GM19238 (cell line): ENCODE results near the gene ARNT2.
"Not testable (repeated sequence)": the region's sequence is repeated elsewhere in the genome, so short reads cannot be mapped to it uniquely, and the experiment has no call there.

ENCODE experiments used
- DNase-seq: peaks from one replicate; pipeline ENCODE4 v3.0.0; 2011; ENCODE audit warnings: low spot score; ENCODE audit not compliant: insufficient read length

Gene ARNT2

GRCh38 chr15:80404057-80404760, at the start of gene ARNT2:
ARNT2 (plus strand) TSS chr15:80404382; CDS start chr15:80404516, 134 bp downstream.
- DNase-seq: no peak

GRCh38 chr15:80367094-80367493, 37.1 kb upstream of the ARNT2 start:
- DNase-seq: no peak

- no peak for DNase-seq
These were observed 36.5 kb upstream of the ARNT2 start for GRCh38 chr15:80367661-80368060.

- no peak for DNase-seq
These were observed 32.3 kb upstream of the ARNT2 start for GRCh38 chr15:80371924-80372323.

- no peak for DNase-seq
These were observed 29.7 kb upstream of the ARNT2 start for GRCh38 chr15:80374441-80374840.

- no peak for DNase-seq
These were observed 28.0 kb upstream of the ARNT2 start for GRCh38 chr15:80375968-80376891.

- DNase-seq: no peak
These were observed 24.5 kb upstream of the ARNT2 start for GRCh38 chr15:80379693-80380092.

GRCh38 chr15:80380154-80380553, 24.0 kb upstream of the ARNT2 start:
- no peak for DNase-seq

GRCh38 chr15:80382285-80382684, 21.9 kb upstream of the ARNT2 start:
- no peak for DNase-seq

- DNase-seq: no peak
These were observed 19.8 kb upstream of the ARNT2 start for GRCh38 chr15:80384432-80384831.

GRCh38 chr15:80386151-80386550, 18.0 kb upstream of the ARNT2 start:
- no peak for DNase-seq

- no peak for DNase-seq
These were observed 15.9 kb upstream of the ARNT2 start for GRCh38 chr15:80388326-80388725.

GRCh38 chr15:80389370-80389769, 14.8 kb upstream of the ARNT2 start:
- no peak for DNase-seq

- DNase-seq: not testable (repeated sequence)
These were observed 13.2 kb upstream of the ARNT2 start for GRCh38 chr15:80390942-80391341.

- no peak for DNase-seq
These were observed 8.6 kb upstream of the ARNT2 start for GRCh38 chr15:80395616-80396015.

- no peak for DNase-seq
These were observed 8.1 kb upstream of the ARNT2 start for GRCh38 chr15:80396096-80396495.

GRCh38 chr15:80399508-80399907, 4.7 kb upstream of the ARNT2 start:
- no peak for DNase-seq

GRCh38 chr15:80401456-80401855, 2.7 kb upstream of the ARNT2 start:
- no peak for DNase-seq

GRCh38 chr15:80402339-80402738, 1.8 kb upstream of the ARNT2 start:
- DNase-seq: no peak

GRCh38 chr15:80403712-80404056, 498 bp upstream of the ARNT2 start:
- no peak for DNase-seq

GRCh38 chr15:80404761-80405553, 775 bp downstream of the ARNT2 start:
- DNase-seq: no peak

GRCh38 chr15:80405554-80405850, 1.3 kb downstream of the ARNT2 start:
- DNase-seq: no peak
